Activated naive CD8-positive, alpha-beta T cell treated with anti-CD3 and anti-CD28 coated beads, Interleukin-2, amount 50 U/mL, for 24 hours (primary cell): ENCODE results near the gene CNP.
"Not testable (repeated sequence)": the region's sequence is repeated elsewhere in the genome, so short reads cannot be mapped to it uniquely, and the experiment has no call there.

Experiments
- ATAC-seq: fragments of 150-1000 bp; cut with Tn5 transposase; one replicate; pipeline ENCODE4 v1.10.0; 2021
- DNase-seq: peaks from one replicate; pipeline ENCODE4 v3.0.0; 2021
- H3K27ac Mint-ChIP-seq: one replicate; pipeline ENCODE4 v1.8.0; 2021; ENCODE audit warnings: mild to moderate bottlenecking, mixed read lengths
- H3K27me3 Mint-ChIP-seq: one replicate; pipeline ENCODE4 v1.8.0; 2021; ENCODE audit warnings: mixed read lengths
- H3K36me3 Mint-ChIP-seq: one replicate; pipeline ENCODE4 v1.8.0; 2021; ENCODE audit warnings: low read depth, mixed read lengths
- H3K4me1 Mint-ChIP-seq: one replicate; pipeline ENCODE4 v1.8.0; 2021; ENCODE audit warnings: mixed read lengths
- H3K4me3 Mint-ChIP-seq: one replicate; pipeline ENCODE4 v1.8.0; 2021; ENCODE audit warnings: mild to moderate bottlenecking, moderate library complexity, mixed read lengths
- H3K9me3 Mint-ChIP-seq: one replicate; pipeline ENCODE4 v1.8.0; 2021; ENCODE audit warnings: mixed read lengths

CNP gene

DNA sequence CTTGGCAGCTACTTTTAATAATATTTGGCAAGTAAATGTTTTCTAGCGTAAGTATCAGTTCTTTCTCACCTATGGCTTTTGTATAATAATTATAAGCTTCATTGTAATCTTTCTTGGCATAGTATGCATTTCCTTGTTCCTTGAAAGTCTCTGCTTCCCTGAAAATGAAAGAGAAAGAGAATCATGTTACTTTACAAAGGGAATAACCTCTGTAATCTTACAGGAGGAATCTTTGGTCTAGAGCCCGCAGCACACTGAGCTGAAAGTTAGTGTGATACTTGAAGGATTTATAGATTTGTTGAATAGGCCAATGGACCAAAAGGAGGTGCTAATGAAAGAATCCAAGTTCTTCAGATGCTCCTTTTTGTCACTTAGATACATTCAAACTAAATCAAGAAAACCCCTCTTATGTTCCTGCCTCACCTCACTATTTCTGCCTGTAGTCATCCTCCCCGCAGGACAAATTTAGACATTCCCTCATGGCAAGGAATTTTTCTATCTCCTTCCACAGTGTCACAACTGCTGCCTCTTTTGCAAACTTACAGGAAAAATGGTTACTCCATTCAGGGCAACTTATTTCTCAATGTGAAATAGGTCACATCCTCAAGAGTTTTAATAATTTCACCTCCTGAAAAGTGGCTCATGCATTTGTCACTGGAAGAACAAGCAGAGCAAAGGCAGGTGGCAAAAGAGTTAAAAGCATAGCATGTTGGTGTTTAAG lies 34.0 kb downstream of the CNP start:
- no peak overlapping the region for H3K4me3 Mint-ChIP-seq
- peaks cover 46% of the 10 kb centered on the region for H3K36me3 Mint-ChIP-seq
- H3K4me1 Mint-ChIP-seq: peaks cover 25% of the 10 kb centered on the region
- H3K27me3 Mint-ChIP-seq: no peaks in the 10 kb centered on the region
- no peaks in the 10 kb centered on the region for H3K9me3 Mint-ChIP-seq
- ATAC-seq: no peak
- no peak for DNase-seq
- peak overlapping the region; percentile 61 for H3K27ac Mint-ChIP-seq

DNA sequence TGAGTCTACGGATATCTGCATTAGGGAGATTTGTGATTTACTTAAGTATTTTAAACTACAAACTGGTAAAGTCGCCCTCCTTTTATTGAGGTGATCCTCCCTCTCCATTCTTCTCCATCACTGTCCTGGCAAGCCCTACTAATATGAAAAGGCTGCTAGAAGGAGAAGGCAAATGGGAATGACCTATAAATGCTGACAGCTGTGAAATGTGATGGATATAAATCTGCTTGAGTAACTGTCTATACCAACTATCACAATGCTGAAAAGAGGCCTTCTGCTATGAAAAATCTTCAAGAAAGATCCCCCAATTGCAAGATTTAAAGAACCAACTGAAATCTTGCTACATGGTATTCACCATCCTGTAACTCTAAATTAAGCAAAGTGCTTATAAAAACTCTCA lies 35.1 kb downstream of the CNP start:
- H3K36me3 Mint-ChIP-seq: peaks cover 38% of the 10 kb centered on the region

DNA sequence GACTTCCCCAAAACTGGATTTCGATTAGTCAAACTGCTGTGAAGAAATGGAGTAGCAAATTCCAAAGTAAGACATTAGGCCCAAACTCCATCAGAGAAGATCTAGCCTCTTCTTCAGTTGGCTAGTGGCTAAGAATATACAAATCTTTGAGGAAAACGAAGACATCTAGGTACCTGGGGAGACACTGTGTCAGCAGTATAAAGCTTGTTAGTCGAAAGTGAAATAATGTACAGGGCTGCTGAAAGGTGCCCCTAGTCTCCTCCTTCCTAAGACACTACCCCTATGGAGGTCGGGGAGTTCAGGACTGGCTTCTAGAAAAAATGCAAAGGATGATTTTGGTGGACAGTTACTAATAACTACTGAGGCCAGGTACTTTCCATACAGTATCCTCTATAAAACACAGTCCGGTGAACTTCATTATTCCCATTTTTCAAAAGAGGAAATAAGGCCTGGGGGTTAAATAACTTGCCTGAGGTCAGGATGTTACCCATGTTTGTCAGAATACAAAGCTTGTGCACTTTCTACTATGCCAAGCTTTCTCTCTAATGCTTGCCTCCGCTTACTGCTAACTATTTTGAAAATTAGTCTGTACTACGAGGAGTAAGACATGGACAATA lies 35.7 kb downstream of the CNP start:
- Mint-ChIP-seq H3K36me3 (peaks cover 36% of the 10 kb centered on the region), H3K27me3 (no peaks in the 10 kb centered on the region), H3K27ac (no peak overlapping the region), H3K9me3 (no peaks in the 10 kb centered on the region), H3K4me1 (peaks cover 13% of the 10 kb centered on the region), H3K4me3 (no peak overlapping the region)
- DNase-seq (no peak), ATAC-seq (no peak)

More for the DNA sequence above, 35.1 kb downstream of the CNP start:
- Mint-ChIP-seq H3K27ac (no peak overlapping the region), H3K4me3 (no peak overlapping the region), H3K9me3 (no peaks in the 10 kb centered on the region), H3K27me3 (no peaks in the 10 kb centered on the region), H3K4me1 (peaks cover 14% of the 10 kb centered on the region)
- DNase-seq (no peak), ATAC-seq (no peak)

DNA sequence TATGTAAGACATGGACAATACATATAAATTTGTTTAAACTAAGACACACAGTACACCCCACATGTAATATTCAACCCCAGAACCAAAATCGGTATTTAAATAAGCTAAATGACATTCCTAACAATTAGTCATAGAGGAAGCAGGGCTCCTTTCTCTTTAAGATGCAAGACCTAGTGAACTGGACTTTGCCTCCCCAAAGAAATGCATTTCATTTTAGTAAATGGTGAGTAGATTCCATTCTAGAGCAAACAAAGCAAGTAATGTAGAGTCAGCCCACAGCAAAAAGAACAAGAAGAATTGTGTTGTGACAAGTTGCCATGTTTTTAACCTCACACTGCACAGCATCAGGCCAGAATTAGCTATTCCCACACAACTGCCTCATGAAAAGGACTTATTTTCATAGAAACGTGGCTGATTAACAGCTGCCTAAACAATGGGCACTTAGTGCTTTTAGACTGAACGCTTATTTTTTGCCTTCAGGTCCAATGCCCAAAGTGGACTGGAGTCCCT lies 36.3 kb downstream of the CNP start:
- ATAC-seq (no peak), DNase-seq (no peak)
- Mint-ChIP-seq H3K4me3 (no peak overlapping the region), H3K9me3 (no peaks in the 10 kb centered on the region), H3K4me1 (peaks cover 11% of the 10 kb centered on the region), H3K27me3 (no peaks in the 10 kb centered on the region), H3K27ac (no peak overlapping the region), H3K36me3 (peaks cover 35% of the 10 kb centered on the region)

DNA sequence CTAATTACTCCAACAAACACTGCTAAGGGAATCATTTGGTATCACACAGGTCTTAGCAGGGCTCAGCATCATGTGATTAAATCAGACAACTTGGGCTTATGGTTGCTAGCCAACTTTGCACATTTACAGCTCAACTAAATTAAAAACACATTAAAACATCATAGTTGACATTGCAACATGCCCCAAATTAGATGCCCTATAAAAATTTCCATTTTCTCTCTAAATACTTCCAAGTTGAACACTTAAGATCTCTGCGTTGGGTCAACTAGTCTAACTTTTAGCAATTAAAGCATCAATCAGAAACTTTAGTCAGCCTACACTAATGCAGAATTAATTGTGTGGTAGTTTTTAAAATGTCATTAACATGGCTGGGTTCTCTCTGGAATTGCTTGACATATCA lies 38.6 kb downstream of the CNP start:
- DNase-seq (no peak), ATAC-seq (no peak)
- Mint-ChIP-seq H3K4me3 (no peak overlapping the region), H3K27me3 (no peaks in the 10 kb centered on the region), H3K27ac (peak overlapping the region; percentile 37), H3K9me3 (no peaks in the 10 kb centered on the region), H3K4me1 (peaks cover 19% of the 10 kb centered on the region), H3K36me3 (peaks cover 32% of the 10 kb centered on the region)

DNA sequence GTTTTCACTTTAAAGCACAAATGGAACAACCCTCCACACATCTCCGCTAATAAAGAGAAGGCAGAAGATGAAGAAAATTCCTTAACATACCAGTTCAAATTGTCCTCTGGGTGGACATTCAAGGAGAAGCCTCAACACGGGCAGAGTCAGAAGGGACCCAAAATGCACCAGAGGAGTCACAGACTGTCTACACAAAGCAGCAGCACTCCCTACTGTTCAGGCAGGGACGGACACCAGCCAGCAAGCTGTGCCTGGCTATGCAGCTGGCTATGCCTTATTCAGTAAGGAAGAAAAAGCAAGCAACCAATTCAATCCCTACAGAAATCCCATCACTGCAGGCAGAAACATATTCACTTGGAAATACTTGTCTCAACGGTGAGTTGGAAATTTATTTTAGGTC lies 42.6 kb downstream of the CNP start:
- no peak overlapping the region for H3K27ac Mint-ChIP-seq
- DNase-seq: no peak
- peaks cover 45% of the 10 kb centered on the region for H3K4me1 Mint-ChIP-seq
- no peaks in the 10 kb centered on the region for H3K27me3 Mint-ChIP-seq
- ATAC-seq: no peak
- peaks cover 18% of the 10 kb centered on the region for H3K36me3 Mint-ChIP-seq
- H3K4me3 Mint-ChIP-seq: no peak overlapping the region
- no peaks in the 10 kb centered on the region for H3K9me3 Mint-ChIP-seq

DNA sequence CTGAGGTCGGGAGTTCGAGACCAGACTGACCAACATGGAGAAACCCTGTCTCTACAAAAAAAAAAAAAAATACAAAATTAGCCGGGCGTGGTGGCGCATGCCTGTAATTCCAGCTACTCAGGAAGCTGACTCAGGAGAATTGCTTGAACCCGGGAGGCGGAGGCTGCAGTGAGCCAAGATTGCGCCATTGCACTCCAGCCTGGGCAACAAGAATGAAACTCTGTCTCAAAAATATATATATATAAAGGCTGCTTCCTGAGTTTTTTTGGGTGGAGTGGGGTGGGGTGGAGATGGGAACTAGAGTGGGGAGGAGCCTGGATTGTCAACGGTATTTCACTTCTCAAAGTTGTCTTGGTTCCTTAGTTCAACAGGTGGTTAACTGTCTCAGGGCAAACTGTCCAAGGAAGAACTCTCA lies 43.7 kb downstream of the CNP start:
- H3K4me1 Mint-ChIP-seq: peaks cover 50% of the 10 kb centered on the region
- H3K36me3 Mint-ChIP-seq: peaks cover 19% of the 10 kb centered on the region
- ATAC-seq, H3K27me3 Mint-ChIP-seq, H3K9me3 Mint-ChIP-seq, H3K4me3 Mint-ChIP-seq, DNase-seq, H3K27ac Mint-ChIP-seq: not testable (repeated sequence)

DNA sequence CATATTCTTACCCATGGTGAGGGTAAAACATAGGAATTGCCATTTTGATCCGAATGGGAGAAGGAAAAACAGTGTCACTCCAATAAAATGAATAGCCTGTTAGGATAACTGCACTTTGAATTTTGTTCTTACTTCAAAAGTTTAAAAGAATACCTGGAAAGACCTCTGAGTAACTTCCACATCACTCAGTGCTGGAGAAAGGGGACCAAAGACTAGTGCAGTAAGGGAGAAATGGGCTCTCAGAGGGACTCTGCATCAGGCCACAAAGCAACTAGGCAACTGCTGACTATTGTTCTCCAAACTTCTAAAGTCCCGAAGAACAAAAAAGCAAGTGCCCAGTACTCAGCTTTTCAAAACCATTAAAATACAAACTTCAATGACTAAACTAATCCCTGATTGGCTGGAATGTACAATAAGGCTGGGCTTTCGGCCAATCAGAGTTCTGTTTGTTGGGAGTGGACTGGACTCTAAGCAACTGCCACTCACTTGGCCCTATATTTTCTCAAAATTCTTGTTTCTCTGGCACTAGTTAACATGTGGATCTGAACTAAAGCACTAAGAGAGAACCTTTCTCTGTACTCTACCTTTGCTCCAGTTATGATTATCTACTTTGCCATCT lies 44.4 kb downstream of the CNP start:
- Mint-ChIP-seq H3K9me3 (no peaks in the 10 kb centered on the region), H3K4me1 (peaks cover 53% of the 10 kb centered on the region), H3K27me3 (no peaks in the 10 kb centered on the region), H3K36me3 (peaks cover 23% of the 10 kb centered on the region), H3K27ac (no peak overlapping the region), H3K4me3 (no peak overlapping the region)
- DNase-seq (no peak), ATAC-seq (no peak)

DNA sequence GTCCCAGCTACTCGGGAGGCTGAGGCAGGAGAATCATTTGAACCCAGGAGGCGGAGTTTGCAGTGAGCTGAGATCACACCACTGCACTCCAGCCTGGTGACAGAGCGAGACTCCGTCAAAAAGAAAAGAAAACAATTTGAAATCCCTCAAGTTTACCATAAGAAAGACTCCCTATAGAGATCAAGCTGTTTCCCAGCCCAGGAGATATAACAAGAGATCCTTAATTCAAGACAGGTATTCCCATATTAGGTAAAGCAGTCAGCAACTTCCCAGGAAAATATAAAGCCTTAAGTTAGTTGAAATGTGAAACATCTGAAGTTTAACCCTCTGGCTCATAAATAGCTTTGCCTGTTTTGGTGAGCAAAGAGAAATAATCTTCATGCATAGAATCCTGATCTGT lies 45.8 kb downstream of the CNP start:
- not testable (repeated sequence) for ATAC-seq, H3K27ac Mint-ChIP-seq, DNase-seq, H3K27me3 Mint-ChIP-seq, H3K9me3 Mint-ChIP-seq, H3K4me3 Mint-ChIP-seq
- Mint-ChIP-seq H3K36me3 (peaks cover 27% of the 10 kb centered on the region), H3K4me1 (peaks cover 58% of the 10 kb centered on the region)

DNA sequence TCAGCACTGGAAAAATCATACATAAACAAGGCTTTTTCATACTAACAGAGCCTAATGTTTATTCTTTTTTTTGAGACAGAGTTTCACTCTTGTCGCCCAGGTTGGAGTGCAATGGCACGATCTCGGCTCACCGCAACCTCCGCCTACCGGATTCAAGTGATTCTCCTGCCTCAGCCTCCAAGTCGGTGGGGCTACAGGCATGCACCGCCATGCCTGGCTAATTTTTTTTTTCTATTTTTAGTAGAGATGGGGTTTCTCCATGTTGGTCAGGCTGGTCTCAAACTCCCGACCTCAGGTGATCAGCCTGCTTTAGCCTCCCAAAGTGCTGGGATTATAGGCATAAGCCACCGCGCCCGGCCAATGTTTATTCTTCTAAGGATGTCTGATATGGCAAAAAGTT lies 47.1 kb downstream of the CNP start:
- Mint-ChIP-seq H3K4me1 (peaks cover 69% of the 10 kb centered on the region), H3K36me3 (peaks cover 27% of the 10 kb centered on the region)
- not testable (repeated sequence) for H3K4me3 Mint-ChIP-seq, H3K9me3 Mint-ChIP-seq, H3K27ac Mint-ChIP-seq, H3K27me3 Mint-ChIP-seq, ATAC-seq, DNase-seq

DNA sequence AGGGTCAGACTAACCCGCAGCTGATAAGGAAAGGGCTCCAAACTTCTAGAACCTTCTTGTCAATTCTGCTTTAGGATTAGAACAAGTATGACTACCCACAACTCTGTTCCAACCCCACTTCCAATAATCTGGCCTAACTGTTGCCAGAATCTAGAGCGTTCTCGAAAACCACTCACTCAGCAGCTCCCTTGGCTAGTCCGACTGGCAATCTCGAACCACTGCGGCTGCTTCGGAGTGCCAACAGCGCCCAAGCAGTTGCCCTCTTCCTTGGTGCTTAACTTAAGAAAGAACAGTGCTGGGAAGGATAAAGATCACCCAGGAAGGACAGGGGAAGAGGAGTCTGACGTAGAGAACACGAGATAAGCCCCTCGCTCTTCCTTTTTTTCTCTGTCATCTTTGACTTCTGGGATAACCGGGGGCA lies 49.8 kb downstream of the CNP start:
- Mint-ChIP-seq H3K4me1 (peaks cover 71% of the 10 kb centered on the region), H3K27ac (peak overlapping the region; percentile 99), H3K27me3 (no peaks in the 10 kb centered on the region)

DNA sequence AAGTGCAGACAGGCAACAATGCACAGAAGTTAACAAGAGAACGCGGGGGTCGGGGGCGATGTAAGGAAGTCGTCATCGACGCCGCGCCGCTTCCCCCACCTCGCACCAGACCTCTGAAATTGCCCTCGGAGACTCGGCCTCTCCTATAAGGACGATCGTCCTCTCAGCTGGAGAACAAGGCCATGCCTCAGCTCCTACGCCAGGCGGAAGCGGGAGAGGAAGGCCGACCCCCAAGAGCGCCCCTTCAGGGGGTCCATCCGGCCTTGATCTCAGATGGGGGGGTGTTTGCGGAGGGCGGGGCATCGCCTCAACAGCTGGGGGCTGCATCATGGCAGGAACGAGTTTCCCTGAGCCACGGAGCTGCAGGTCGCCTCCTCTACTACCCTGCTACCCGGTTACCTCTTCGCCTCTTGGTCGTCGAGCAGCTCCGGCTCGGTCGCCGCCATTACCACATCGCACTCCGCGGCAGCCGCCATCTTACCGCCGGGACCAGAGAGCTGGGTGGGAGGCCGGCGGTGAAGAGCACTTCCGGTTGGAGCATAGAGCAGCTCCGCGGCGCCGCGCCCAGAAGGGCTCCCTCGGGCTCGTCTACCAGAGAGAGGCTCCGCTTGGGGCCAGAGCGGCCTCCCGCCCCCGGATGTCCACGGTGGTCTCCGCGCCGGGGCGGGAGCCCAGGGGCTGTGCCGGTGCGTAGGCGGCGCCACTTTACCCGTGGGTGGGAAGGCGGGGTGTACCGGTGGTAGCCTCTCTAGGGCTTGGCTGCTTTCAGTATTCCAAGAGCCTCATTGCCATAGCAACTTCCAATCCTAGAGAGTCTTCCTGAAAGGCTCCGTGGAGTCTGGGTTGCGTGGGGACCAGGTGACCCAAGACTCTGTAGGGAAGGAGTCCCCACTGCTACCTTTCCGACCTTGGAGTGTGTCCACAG lies 50.6 kb downstream of the CNP start, which contains the start of gene DNAJC7:
TSS of gene DNAJC7 (minus strand) at position 499 of the 925 bp plus-strand sequence. CDS start at position 476, 23 bp downstream.
- H3K4me1 Mint-ChIP-seq: peaks cover 65% of the 10 kb centered on the region
- H3K36me3 Mint-ChIP-seq: peaks cover 26% of the 10 kb centered on the region
- DNase-seq: peak; percentile 91
- H3K27me3 Mint-ChIP-seq: no peaks in the 10 kb centered on the region
- peaks cover 3% of the 10 kb centered on the region for H3K9me3 Mint-ChIP-seq
- H3K4me3 Mint-ChIP-seq: peak within 1 kb of the TSS; percentile 96
- peak within 1 kb of the TSS; percentile 99 for H3K27ac Mint-ChIP-seq
- peak; percentile 92 for ATAC-seq

More for the DNA sequence above, 49.8 kb downstream of the CNP start:
- H3K9me3 Mint-ChIP-seq: peaks cover 3% of the 10 kb centered on the region
- no peak for ATAC-seq
- peak overlapping the region; percentile 96 for H3K4me3 Mint-ChIP-seq
- DNase-seq: no peak
- H3K36me3 Mint-ChIP-seq: peaks cover 23% of the 10 kb centered on the region

DNA sequence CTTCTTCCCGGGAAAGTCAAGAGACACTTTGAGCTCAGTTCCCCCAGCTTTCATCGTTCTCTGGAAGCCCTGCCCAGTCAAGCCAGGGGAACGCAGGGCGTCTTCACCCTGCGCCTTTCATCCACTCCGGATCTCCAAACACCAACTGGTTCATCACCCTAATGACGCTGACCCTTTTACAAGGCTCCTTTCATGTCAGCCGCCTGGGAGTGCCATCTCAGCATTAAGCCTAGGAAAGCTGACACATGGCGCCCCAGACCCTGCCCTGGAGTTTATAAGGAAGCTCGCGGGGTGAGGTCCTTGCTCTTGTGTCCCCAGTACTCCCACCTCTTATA lies 51.2 kb downstream of the CNP start:
- Mint-ChIP-seq H3K4me1 (peaks cover 61% of the 10 kb centered on the region), H3K27ac (peak overlapping the region; percentile 99), H3K4me3 (peak overlapping the region; percentile 96), H3K9me3 (peaks cover 3% of the 10 kb centered on the region), H3K36me3 (peaks cover 28% of the 10 kb centered on the region), H3K27me3 (no peaks in the 10 kb centered on the region)
- peak; percentile 5 for ATAC-seq
- DNase-seq: peak; percentile 28

DNA sequence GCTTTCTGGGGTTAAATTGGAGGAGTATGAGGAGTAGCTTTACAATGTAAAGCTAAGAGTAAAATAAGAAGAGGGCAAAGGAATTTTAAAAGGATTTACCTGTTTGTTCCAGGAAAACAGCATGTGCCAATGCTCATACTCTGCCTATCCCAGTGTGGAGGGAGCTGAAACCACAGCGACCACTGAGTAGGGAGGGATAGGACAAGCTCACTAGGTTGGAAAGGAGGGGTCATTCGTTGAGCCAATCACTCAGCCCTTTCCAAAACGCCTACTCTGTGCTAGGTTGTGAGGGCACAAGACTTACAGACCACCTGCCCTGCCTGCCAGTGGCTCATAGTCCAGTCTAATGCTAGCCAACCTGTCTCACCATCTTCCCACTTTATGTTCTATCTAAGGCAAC lies 51.7 kb downstream of the CNP start:
- Mint-ChIP-seq H3K36me3 (peaks cover 25% of the 10 kb centered on the region), H3K4me1 (peaks cover 58% of the 10 kb centered on the region)

More for the DNA sequence above, 51.7 kb downstream of the CNP start:
- H3K27me3 Mint-ChIP-seq: no peaks in the 10 kb centered on the region
- peaks cover 3% of the 10 kb centered on the region for H3K9me3 Mint-ChIP-seq
- no peak for ATAC-seq
- peak overlapping the region; percentile 99 for H3K27ac Mint-ChIP-seq
- no peak for DNase-seq
- peak overlapping the region; percentile 96 for H3K4me3 Mint-ChIP-seq
